Gastrocnemius medialis (tissue), 4 donors: ENCODE results near the gene AQP5. TPM values are rescaled to one million over a fixed set of nuclear protein-coding genes. Genes with fewer than 3 reads are reported as not detected.

Experiments used
- ATAC-seq, 2 donors: fragments of 150-250 bp; one replicate each; pipeline ENCODE4 v1.9.1; 2016
- DNase-seq, 2 donors: peaks; one replicate each; pipeline ENCODE4 v3.0.0-alpha.2; 2019
- H3K27ac ChIP-seq, 4 donors: fragments of 200-600 bp; sonication (generic); 1 replicate in 1 of 4; 2 replicates in 3 of 4; pipeline ENCODE4 v1.5.1; 2016 to 2018; ENCODE audit warnings: mild to moderate bottlenecking in 2 of 4, moderate library complexity in 1 of 4
- H3K27me3 ChIP-seq, 3 donors: fragments of 200-600 bp; sonication (generic) in 2 of 3; 1 replicate in 1 of 3; 2 replicates in 2 of 3; pipeline versions ENCODE4 v1.5.1 to v1.6.0; 2016 to 2019; ENCODE audit warnings: mild to moderate bottlenecking in 1 of 3, moderate library complexity in 1 of 3
- H3K36me3 ChIP-seq, 2 donors: fragments of 200-600 bp; sonication (generic) in 1 of 2; one replicate each; pipeline ENCODE4 v1.5.1; 2017 to 2018
- H3K4me1 ChIP-seq, 2 donors: fragments of 200-600 bp; sonication (generic) in 1 of 2; one replicate each; pipeline ENCODE4 v1.5.1; 2016 to 2017; ENCODE audit warnings: mild to moderate bottlenecking in 2 of 2
- H3K4me3 ChIP-seq, 4 donors: fragments of 200-600 bp; sonication (generic) in 3 of 4; 1 replicate in 1 of 4; 2 replicates in 3 of 4; pipeline ENCODE4 v1.5.1; 2016 to 2019; ENCODE audit warnings: mild to moderate bottlenecking in 2 of 4
- H3K9me3 ChIP-seq, 3 donors: fragments of 200-600 bp; sonication (generic) in 2 of 3; 1 replicate in 1 of 3; 2 replicates in 2 of 3; pipeline ENCODE4 v1.5.1; 2016 to 2019
- POLR2A ChIP-seq, 2 donors: fragments of 450-650 bp; IDR thresholded peaks; one replicate each; pipeline ENCODE4 v1.6.1; 2017; ENCODE audit warnings: antibody characterized with exemption in 2 of 2, mild to moderate bottlenecking in 2 of 2, moderate library complexity in 2 of 2
- in situ Hi-C, 4 donors: fragments of 200-750 bp; cut with MboI; loops; one replicate each; pipeline versions ENCODE4 v1.15.0 to v1.8.0; 2017; ENCODE audit warnings: low sequenced_read_pairs in 4 of 4
- intact Hi-C: fragments of 100-400 bp; cut with DNase I; formaldehyde crosslinking; loops from one replicate; pipeline ENCODE4 v1.15.1; 2023; ENCODE audit warnings: low total_unique reads
- total RNA-seq, 4 donors: library from RNA; depleted of rRNA; stranded (reverse); fragments of >200 nt; gene quantifications; one replicate each; pipeline versions ENCODE4 v1.1.0 to v1.2.3, GENCODE V29; 2016
- TF ChIP-seq, protein P1 (sequence below), 5 experiments: fragments of 450-650 bp in 3 of 5; fragments of 200-600 bp in 2 of 5; sonication (generic) in 2 of 5; IDR thresholded peaks in 4 of 5; conservative IDR thresholded peaks in 1 of 5; 1 replicate in 4 of 5; 2 replicates in 1 of 5; pipeline ENCODE4 v1.5.1; 2016 to 2019; ENCODE audit warnings: antibody characterized with exemption in 5 of 5, mild to moderate bottlenecking in 3 of 5, moderate library complexity in 3 of 5

AQP5 gene
- total RNA-seq, 4 donors from 2014 or later = not detected

DNA sequence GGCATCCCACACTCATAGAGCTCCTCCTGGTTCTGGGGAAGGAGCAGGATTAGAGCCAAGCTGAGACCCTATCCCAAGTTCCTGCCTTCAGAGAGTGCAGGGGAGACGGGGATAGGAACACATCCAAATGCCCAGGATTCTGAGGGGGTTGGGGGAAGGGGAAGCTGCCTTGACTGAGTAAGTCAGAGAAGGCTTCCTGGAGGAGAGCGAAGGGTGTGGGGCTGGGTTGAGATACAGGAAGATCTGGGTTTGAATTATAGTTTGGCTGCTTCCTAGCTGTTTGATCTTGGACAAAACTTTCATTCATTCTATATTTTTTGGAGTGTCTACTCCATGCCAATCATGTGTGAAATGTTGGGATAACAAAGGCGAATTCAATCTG is 19.2 kb upstream of the AQP5 start:
- Histone ChIP-seq H3K27me3 (no peaks in the 10 kb centered on the region), H3K9me3 (no peaks in the 10 kb centered on the region), H3K27ac (no peak overlapping the region), H3K4me3 (no peak overlapping the region), H3K36me3 (no peaks in the 10 kb centered on the region), H3K4me1 (no peaks in the 10 kb centered on the region)
- DNase-seq = no peak
- TF ChIP-seq, protein P1, sequence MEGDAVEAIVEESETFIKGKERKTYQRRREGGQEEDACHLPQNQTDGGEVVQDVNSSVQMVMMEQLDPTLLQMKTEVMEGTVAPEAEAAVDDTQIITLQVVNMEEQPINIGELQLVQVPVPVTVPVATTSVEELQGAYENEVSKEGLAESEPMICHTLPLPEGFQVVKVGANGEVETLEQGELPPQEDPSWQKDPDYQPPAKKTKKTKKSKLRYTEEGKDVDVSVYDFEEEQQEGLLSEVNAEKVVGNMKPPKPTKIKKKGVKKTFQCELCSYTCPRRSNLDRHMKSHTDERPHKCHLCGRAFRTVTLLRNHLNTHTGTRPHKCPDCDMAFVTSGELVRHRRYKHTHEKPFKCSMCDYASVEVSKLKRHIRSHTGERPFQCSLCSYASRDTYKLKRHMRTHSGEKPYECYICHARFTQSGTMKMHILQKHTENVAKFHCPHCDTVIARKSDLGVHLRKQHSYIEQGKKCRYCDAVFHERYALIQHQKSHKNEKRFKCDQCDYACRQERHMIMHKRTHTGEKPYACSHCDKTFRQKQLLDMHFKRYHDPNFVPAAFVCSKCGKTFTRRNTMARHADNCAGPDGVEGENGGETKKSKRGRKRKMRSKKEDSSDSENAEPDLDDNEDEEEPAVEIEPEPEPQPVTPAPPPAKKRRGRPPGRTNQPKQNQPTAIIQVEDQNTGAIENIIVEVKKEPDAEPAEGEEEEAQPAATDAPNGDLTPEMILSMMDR (IDR thresholded peaks at IDR 0.05 in 4 of 5, conservative IDR thresholded peaks at IDR 0.05 in 1 of 5) = no peak
- intact Hi-C loops (no loop called here), in situ Hi-C loops (no loop called here)
- no peak for ATAC-seq

GRCh38 chr12:49942921-49943624 is 18.6 kb upstream of the AQP5 start:
- intact Hi-C loops = no loop called here
- Histone ChIP-seq H3K9me3 (no peaks in the 10 kb centered on the region), H3K4me1 (no peaks in the 10 kb centered on the region), H3K4me3 (no peak overlapping the region), H3K27me3 (no peaks in the 10 kb centered on the region), H3K27ac (no peak overlapping the region), H3K36me3 (no peaks in the 10 kb centered on the region)
- in situ Hi-C loops = no loop called here
- DNase-seq = no peak
- TF ChIP-seq, protein P1 (IDR thresholded peaks at IDR 0.05 in 4 of 5, conservative IDR thresholded peaks at IDR 0.05 in 1 of 5) = no peak
- no peak for TF ChIP-seq POLR2A (IDR thresholded peaks at IDR 0.05)
- ATAC-seq = no peak

DNA sequence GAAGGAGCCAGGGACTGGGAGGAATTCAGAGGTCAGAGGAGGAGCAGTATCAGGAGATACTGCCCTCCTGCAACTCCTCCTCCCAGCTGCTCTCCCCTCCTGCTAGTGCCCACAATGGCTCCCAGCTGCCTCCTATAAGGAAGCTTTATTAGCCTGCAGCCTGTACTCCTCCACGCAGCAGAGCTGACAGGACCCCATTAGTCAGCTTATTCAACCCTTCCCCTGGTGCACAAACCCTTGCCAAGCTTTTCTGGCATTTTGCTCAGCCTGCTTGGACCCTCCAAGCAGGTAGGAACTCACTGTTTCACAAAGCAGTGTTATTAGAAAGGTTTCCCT is 18.1 kb upstream of the AQP5 start:
- Histone ChIP-seq H3K36me3 (no peaks in the 10 kb centered on the region), H3K27ac (no peak overlapping the region), H3K4me3 (no peak overlapping the region), H3K27me3 (no peaks in the 10 kb centered on the region), H3K9me3 (no peaks in the 10 kb centered on the region), H3K4me1 (no peaks in the 10 kb centered on the region)
- in situ Hi-C loops = no loop called here
- no peak for DNase-seq
- TF ChIP-seq, protein P1 (IDR thresholded peaks at IDR 0.05 in 4 of 5, conservative IDR thresholded peaks at IDR 0.05 in 1 of 5) = no peak
- TF ChIP-seq POLR2A (IDR thresholded peaks at IDR 0.05) = no peak
- ATAC-seq = no peak
- intact Hi-C loops = no loop called here

GRCh38 chr12:49944046-49944445 is 17.6 kb upstream of the AQP5 start:
- intact Hi-C loops (no loop called here), in situ Hi-C loops (no loop called here)
- no peak for TF ChIP-seq POLR2A (IDR thresholded peaks at IDR 0.05)
- TF ChIP-seq, protein P1 (IDR thresholded peaks at IDR 0.05 in 4 of 5, conservative IDR thresholded peaks at IDR 0.05 in 1 of 5) = no peak
- Histone ChIP-seq H3K27ac (no peak overlapping the region), H3K36me3 (no peaks in the 10 kb centered on the region), H3K4me1 (no peaks in the 10 kb centered on the region), H3K27me3 (no peaks in the 10 kb centered on the region), H3K9me3 (no peaks in the 10 kb centered on the region), H3K4me3 (no peak overlapping the region)
- no peak for ATAC-seq
- no peak for DNase-seq

- in situ Hi-C loops (no loop called here), intact Hi-C loops (no loop called here)
- Histone ChIP-seq H3K4me1 (no peaks in the 10 kb centered on the region), H3K27me3 (no peaks in the 10 kb centered on the region), H3K9me3 (no peaks in the 10 kb centered on the region), H3K4me3 (no peak overlapping the region), H3K36me3 (no peaks in the 10 kb centered on the region), H3K27ac (no peak overlapping the region)
- TF ChIP-seq, protein P1 (IDR thresholded peaks at IDR 0.05 in 4 of 5, conservative IDR thresholded peaks at IDR 0.05 in 1 of 5) = no peak
- no peak for TF ChIP-seq POLR2A (IDR thresholded peaks at IDR 0.05)
- ATAC-seq (no peak), DNase-seq (no peak)
Observed at GRCh38 chr12:49944718-49945117, 17.0 kb upstream of the AQP5 start.
